Heart left ventricle (tissue), 13 donors: ENCODE measurements around the gene PSMG4.

ENCODE experiments used
- CTCF ChIP-seq, 12 donors: fragments of 200-600 bp; sonication (generic) in 4 of 12; IDR thresholded peaks; one replicate each; pipeline versions ENCODE4 v1.5.0 to v1.8.0; 2018 to 2022; ENCODE audit warnings: antibody characterized with exemption in 12 of 12, mild to moderate bottlenecking in 5 of 12
- POLR2A ChIP-seq, 2 donors: fragments of 450-650 bp; IDR thresholded peaks; one replicate each; pipeline ENCODE4 v1.6.1; 2017; ENCODE audit warnings: antibody characterized with exemption in 2 of 2, mild to moderate bottlenecking in 2 of 2, moderate library complexity in 2 of 2
- donor health status: ischemic (EF 13 %, LVEDD 7.1; RV severe dilation, severe dysfunction).
- donor health status: DM: no; HTN: yes; CAD: no.
- donor health status: DM: no; HTN: no; CAD: no.
- donor health status: ischemic (EF 25% LVEDD 6.9; RV normal size, moderate dysfunction).
- donor health status: ischemic (EF 25% LVEDD 5.7; RV mildly dilated, moderate dysfunction).
- donor health status: ischemic (EF 35%, LVEDD 5.7; RV mildly dilated, moderate dysfunction).
- donor health status: nonischemic (EF 11% LVEDD 7.7; RV severe dilation, severe dysfunction).
- donor health status: DM: yes; HTN: yes; CAD: no.
- donor health status: PGD.
- donor health status: ischemic (EF 29% LVEDD 5.4; RV normal size, mild dysfunction).
- donor health status: nonischemic (EF 23%, LVEDD 6.1; RV moderate dilation, normal function).

GRCh38 chr6:3237761-3238662, 20.7 kb upstream of the PSMG4 start:
- TF ChIP-seq CTCF (IDR thresholded peaks at IDR 0.05) (no peak), POLR2A (IDR thresholded peaks at IDR 0.05) (no peak)
